Keratinocyte (primary cell): ENCODE data around the gene PAPOLB. TPM values are rescaled to one million over a fixed set of nuclear protein-coding genes. Genes with fewer than 3 reads are reported as not detected.

Experiments
- DNase-seq: peaks from one replicate; pipeline ENCODE4 v3.0.0-alpha.2; 2011; ENCODE audit warnings: low read depth, missing footprints, low spot score
- FAIRE-seq: peaks from 2 replicates; lab custom pipeline; 2011; peaks lifted over from hg19 to GRCh38; lab: Jason Lieb, UNC
- H2AFZ ChIP-seq: 2 replicates; pipeline ENCODE4 v1.6.0; 2012; ENCODE audit warnings: low read length, control low read depth, inconsistent platforms; ENCODE audit not compliant: control insufficient read depth
- H3K27ac ChIP-seq: 2 replicates; pipeline ENCODE4 v1.5.1; 2011; ENCODE audit warnings: low read length; ENCODE audit not compliant: control insufficient read depth, insufficient read depth
- H3K27me3 ChIP-seq: 3 replicates; pipeline ENCODE4 v1.6.0; 2011; ENCODE audit warnings: low read length; ENCODE audit not compliant: control insufficient read depth, insufficient read depth; ENCODE audit errors: extremely low read depth
- H3K36me3 ChIP-seq, 2 experiments: 2 replicates in 1 of 2; 3 replicates in 1 of 2; pipeline ENCODE4 v1.5.1; 2011; ENCODE audit warnings: low read length in 2 of 2, mild to moderate bottlenecking in 1 of 2; ENCODE audit not compliant: control insufficient read depth in 2 of 2, insufficient read depth in 2 of 2; ENCODE audit errors: extremely low read depth in 1 of 2
- H3K4me1 ChIP-seq: 3 replicates; pipeline ENCODE4 v1.5.1; 2011; ENCODE audit warnings: low read length; ENCODE audit not compliant: control insufficient read depth, insufficient read depth; ENCODE audit errors: extremely low read depth
- H3K4me2 ChIP-seq: 3 replicates; pipeline ENCODE4 v1.6.0; 2011; ENCODE audit warnings: low read depth, low read length; ENCODE audit not compliant: control insufficient read depth, insufficient read depth; ENCODE audit errors: extremely low read depth
- H3K4me3 ChIP-seq, 3 experiments: fragments of 200-600 bp in 1 of 3; sonication (generic) in 1 of 3; 2 replicates in 2 of 3; 3 replicates in 1 of 3; pipeline ENCODE4 v1.5.1; 2011 to 2016; ENCODE audit warnings: low read length in 3 of 3, mild to moderate bottlenecking in 3 of 3, control low read depth in 2 of 3, inconsistent platforms in 1 of 3, low read depth in 1 of 3, mixed read lengths in 1 of 3, mixed run types in 1 of 3, moderate library complexity in 1 of 3; ENCODE audit not compliant: control insufficient read depth in 2 of 3, insufficient read depth in 2 of 3; ENCODE audit errors: extremely low read depth in 1 of 3
- H3K79me2 ChIP-seq: 2 replicates; pipeline ENCODE4 v1.6.0; 2012; ENCODE audit warnings: low read length; ENCODE audit not compliant: control insufficient read depth, insufficient read depth
- H3K9ac ChIP-seq: 3 replicates; pipeline ENCODE4 v1.6.0; 2011; ENCODE audit warnings: low read length; ENCODE audit not compliant: control insufficient read depth, insufficient read depth; ENCODE audit errors: extremely low read depth
- H3K9me1 ChIP-seq: 3 replicates; pipeline ENCODE4 v1.6.0; 2011; ENCODE audit warnings: low read length; ENCODE audit not compliant: control insufficient read depth, insufficient read depth; ENCODE audit errors: extremely low read depth
- H3K9me3 ChIP-seq: 2 replicates; pipeline ENCODE4 v1.5.1; 2012; ENCODE audit warnings: low read depth, low read length; ENCODE audit not compliant: control insufficient read depth
- H4K20me1 ChIP-seq: 3 replicates; pipeline ENCODE4 v1.6.0; 2011; ENCODE audit warnings: low read length; ENCODE audit not compliant: control insufficient read depth, insufficient read depth; ENCODE audit errors: extremely low read depth
- EZH2 ChIP-seq: IDR thresholded peaks from one replicate; pipeline ENCODE4 v1.6.1; 2012; ENCODE audit warnings: inconsistent platforms, mild to moderate bottlenecking, low read length, moderate library complexity
- dilution Hi-C: fragments of 300-500 bp; cut with MboI; formaldehyde crosslinking; loops from one replicate; pipeline ENCODE4 v1.7.0; 2020; ENCODE audit warnings: low sequenced_read_pairs; ENCODE audit not compliant: extremely low pct_ligation_motif_present
- polyA plus RNA-seq, 5 experiments: library from polyadenylated mRNA; depleted of rRNA in 3 of 5; stranded (reverse) in 3 of 5; stranded (forward) in 1 of 5; unstranded in 1 of 5; fragments of >200 nt; gene quantifications; 1 replicate in 1 of 5; 2 replicates in 3 of 5; 3 replicates in 1 of 5; pipeline versions ENCODE4 v1.2.1 to v1.2.3, GENCODE V29; 2011 to 2012; ENCODE audit warnings: missing spikeins in 2 of 5, low read depth in 1 of 5, low replicate concordance in 1 of 5
- TF ChIP-seq, protein P1 (sequence below), 3 experiments: IDR thresholded peaks in 1 of 3; conservative IDR thresholded peaks in 1 of 3; optimal IDR thresholded peaks in 1 of 3; 2 replicates in 2 of 3; 3 replicates in 1 of 3; pipeline versions ENCODE3 to v1.5.1; 2011; ENCODE audit warnings: low read length in 3 of 3, mild to moderate bottlenecking in 3 of 3, moderate library complexity in 2 of 3, control low read depth in 1 of 3, inconsistent platforms in 1 of 3; ENCODE audit not compliant: insufficient read depth in 2 of 3; ENCODE audit errors: extremely low read depth in 1 of 3

Gene PAPOLB
- polyA plus RNA-seq, 1 donor (not counting 4 experiments of a cell fraction or from before 2014, with no cell fraction given) = not detected

DNA sequence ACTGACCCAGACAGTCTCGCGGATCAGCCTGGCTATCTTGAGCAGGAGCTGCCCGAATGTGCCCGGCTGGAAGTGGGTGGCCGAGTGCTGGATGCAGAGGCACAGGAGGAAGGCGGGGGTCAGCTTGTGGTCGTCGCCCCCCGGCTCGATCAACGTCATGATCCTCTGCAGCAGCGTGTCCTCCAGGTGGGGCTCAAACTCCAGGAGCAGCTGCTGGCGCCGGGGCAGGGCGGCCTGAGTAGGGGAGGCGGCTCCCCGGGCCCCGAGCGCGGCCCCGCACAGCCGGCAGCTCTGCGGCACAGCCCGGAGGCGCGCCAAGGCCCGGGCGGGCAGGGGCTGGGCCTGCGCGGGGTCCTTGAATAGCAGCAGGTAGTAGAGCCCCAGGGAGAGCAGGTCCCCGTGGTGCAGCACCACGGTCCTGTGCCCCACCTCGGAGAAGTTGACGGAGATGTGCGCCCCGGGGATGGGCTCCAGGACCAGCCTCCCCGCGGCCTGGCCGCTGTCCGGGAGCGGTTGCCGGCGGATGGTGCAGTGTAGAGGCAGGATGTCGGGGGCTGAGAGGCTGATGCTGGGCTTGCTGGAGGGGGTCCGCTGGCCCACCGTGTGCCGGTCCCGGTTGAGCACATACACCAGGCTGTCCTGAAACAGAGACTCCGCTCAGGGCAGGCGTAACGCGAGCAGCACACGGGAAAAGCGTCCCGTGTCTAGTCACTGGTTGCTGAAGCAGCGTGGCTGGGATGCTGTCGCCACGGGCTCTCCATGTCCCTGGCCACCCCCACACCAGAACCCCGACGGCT, 27.0 kb downstream of the PAPOLB start:
- no peak for FAIRE-seq
- H3K27ac ChIP-seq = no peak overlapping the region

DNA sequence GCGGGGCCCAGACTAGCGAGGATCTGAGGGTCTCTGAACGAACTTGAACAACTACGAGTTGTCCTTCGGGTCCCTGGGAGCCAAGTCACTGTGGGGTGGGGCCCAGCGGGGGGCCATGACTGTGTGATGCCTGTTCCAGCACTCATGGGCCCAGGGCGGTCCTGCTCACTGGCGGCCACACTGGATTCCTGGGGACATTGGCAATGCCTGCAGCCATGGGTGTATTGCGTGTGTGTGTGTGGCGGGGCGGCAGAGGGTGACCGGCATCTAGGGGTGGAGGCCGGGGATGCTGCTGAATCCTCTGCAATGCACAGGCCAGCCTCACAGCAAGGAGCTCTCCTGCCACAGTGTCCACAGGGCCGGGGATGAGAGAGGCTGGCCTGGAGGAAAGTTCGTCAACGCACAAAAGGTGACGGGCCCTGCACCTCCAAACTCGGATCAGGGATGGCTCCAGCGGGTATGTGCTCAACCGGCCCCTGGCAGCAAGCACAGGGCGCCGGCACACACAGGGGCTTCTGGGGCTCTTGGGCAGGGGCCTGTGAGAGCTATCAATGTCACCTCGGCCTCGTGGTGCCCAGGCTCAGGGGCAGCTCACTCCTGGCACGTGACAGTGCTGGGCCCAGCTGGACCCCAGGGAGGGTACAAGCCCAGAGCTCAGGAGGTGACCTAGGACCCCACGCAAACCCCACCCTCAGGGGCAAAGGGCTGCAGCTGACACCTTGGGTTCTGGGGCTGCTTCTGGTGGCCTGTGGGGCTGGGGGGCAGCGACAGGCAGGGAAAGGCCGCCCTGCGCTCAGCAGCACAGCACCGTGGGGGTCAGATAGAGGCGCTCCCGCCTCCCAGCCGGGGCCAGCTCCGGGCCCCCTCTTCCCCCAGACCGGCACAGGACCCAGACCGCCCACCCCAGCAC, 27.9 kb downstream of the PAPOLB start:
- H3K36me3 ChIP-seq = no peaks in the 10 kb centered on the region
- H3K4me3 ChIP-seq = no peak overlapping the region
- no peak for TF ChIP-seq EZH2
- TF ChIP-seq, protein P1, sequence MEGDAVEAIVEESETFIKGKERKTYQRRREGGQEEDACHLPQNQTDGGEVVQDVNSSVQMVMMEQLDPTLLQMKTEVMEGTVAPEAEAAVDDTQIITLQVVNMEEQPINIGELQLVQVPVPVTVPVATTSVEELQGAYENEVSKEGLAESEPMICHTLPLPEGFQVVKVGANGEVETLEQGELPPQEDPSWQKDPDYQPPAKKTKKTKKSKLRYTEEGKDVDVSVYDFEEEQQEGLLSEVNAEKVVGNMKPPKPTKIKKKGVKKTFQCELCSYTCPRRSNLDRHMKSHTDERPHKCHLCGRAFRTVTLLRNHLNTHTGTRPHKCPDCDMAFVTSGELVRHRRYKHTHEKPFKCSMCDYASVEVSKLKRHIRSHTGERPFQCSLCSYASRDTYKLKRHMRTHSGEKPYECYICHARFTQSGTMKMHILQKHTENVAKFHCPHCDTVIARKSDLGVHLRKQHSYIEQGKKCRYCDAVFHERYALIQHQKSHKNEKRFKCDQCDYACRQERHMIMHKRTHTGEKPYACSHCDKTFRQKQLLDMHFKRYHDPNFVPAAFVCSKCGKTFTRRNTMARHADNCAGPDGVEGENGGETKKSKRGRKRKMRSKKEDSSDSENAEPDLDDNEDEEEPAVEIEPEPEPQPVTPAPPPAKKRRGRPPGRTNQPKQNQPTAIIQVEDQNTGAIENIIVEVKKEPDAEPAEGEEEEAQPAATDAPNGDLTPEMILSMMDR (optimal IDR thresholded peaks at IDR 0.05 in 1 of 3, IDR thresholded peaks at IDR 0.05 in 1 of 3, conservative IDR thresholded peaks at IDR 0.05 in 1 of 3; ENCODE audit: extremely low read depth in 1 of 3, insufficient read depth in 2 of 3, low read length in 3 of 3) = no peak
- DNase-seq = no peak
- no peaks in the 10 kb centered on the region for H3K9me1 ChIP-seq
- H3K27ac ChIP-seq = no peak overlapping the region
- no peak overlapping the region for H3K4me2 ChIP-seq
- H2AFZ ChIP-seq = no peak overlapping the region
- no peaks in the 10 kb centered on the region for H3K27me3 ChIP-seq
- H3K4me1 ChIP-seq = no peaks in the 10 kb centered on the region
- H3K79me2 ChIP-seq = no peaks in the 10 kb centered on the region
- H3K9me3 ChIP-seq = no peaks in the 10 kb centered on the region
- H4K20me1 ChIP-seq = no peaks in the 10 kb centered on the region
- dilution Hi-C loops = no loop called here
- H3K9ac ChIP-seq = no peak overlapping the region
- no peak for FAIRE-seq

More for the DNA sequence above, 27.0 kb downstream of the PAPOLB start:
- TF ChIP-seq, protein P1 (optimal IDR thresholded peaks at IDR 0.05 in 1 of 3, IDR thresholded peaks at IDR 0.05 in 1 of 3, conservative IDR thresholded peaks at IDR 0.05 in 1 of 3; ENCODE audit: extremely low read depth in 1 of 3, insufficient read depth in 2 of 3, low read length in 3 of 3) = no peak
- TF ChIP-seq EZH2 = no peak
- H3K4me3 ChIP-seq = no peak overlapping the region
- no peak for DNase-seq
- dilution Hi-C loops = no loop called here
- no peaks in the 10 kb centered on the region for H3K9me1 ChIP-seq
- H3K9me3 ChIP-seq = no peaks in the 10 kb centered on the region
- no peak overlapping the region for H2AFZ ChIP-seq
- H4K20me1 ChIP-seq = no peaks in the 10 kb centered on the region
- H3K9ac ChIP-seq = no peak overlapping the region
- H3K4me1 ChIP-seq = no peaks in the 10 kb centered on the region
- no peak overlapping the region for H3K4me2 ChIP-seq
- H3K27me3 ChIP-seq = no peaks in the 10 kb centered on the region
- H3K79me2 ChIP-seq = no peaks in the 10 kb centered on the region
- no peaks in the 10 kb centered on the region for H3K36me3 ChIP-seq
